Fibroblast of lung (primary cell): Measurements from ENCODE around the gene HINT3. TPM values are rescaled to one million over a fixed set of nuclear protein-coding genes. Genes with fewer than 3 reads are reported as not detected.
A peak's percentile ranks its signal among the peaks of the same experiment; 100 is the strongest.

Experiments
- DNase-seq, 2 donors: peaks; one replicate each; pipeline versions ENCODE4 v3.0.0 to v3.0.0-alpha.2; 2010; ENCODE audit warnings: low read depth in 2 of 2
- H2AFZ ChIP-seq: 2 replicates; pipeline ENCODE4 v1.5.1; 2012; ENCODE audit warnings: low read length, control low read depth, inconsistent platforms
- H3K27ac ChIP-seq: 2 replicates; pipeline ENCODE4 v1.5.1; 2011; ENCODE audit warnings: low read length, control low read depth; ENCODE audit not compliant: insufficient read depth
- H3K27me3 ChIP-seq: 2 replicates; pipeline ENCODE4 v1.5.1; 2011; ENCODE audit warnings: mild to moderate bottlenecking, low read length; ENCODE audit not compliant: control insufficient read depth, insufficient read depth
- H3K36me3 ChIP-seq: 2 replicates; pipeline ENCODE4 v1.5.1; 2011; ENCODE audit warnings: low read length; ENCODE audit not compliant: control insufficient read depth, insufficient read depth
- H3K4me1 ChIP-seq: 2 replicates; pipeline ENCODE4 v1.5.1; 2011; ENCODE audit warnings: low read length; ENCODE audit not compliant: control insufficient read depth, insufficient read depth; ENCODE audit errors: extremely low read depth
- H3K4me2 ChIP-seq: 2 replicates; pipeline ENCODE4 v1.5.1; 2011; ENCODE audit warnings: low read length, control low read depth; ENCODE audit not compliant: insufficient read depth; ENCODE audit errors: extremely low read depth
- H3K4me3 ChIP-seq, 4 experiments: fragments of 200-600 bp in 1 of 4; sonication (generic) in 1 of 4; replicated peaks in 1 of 4; 2 replicates each; pipeline ENCODE4 v1.5.1; 2011 to 2016; ENCODE audit warnings: low read length in 4 of 4, low read depth in 3 of 4, mild to moderate bottlenecking in 3 of 4, control low read depth in 2 of 4, inconsistent platforms in 1 of 4, mixed read lengths in 1 of 4; ENCODE audit not compliant: insufficient read depth in 1 of 4; ENCODE audit errors: control extremely low read depth in 1 of 4
- H3K79me2 ChIP-seq: 2 replicates; pipeline ENCODE4 v1.5.1; 2012; ENCODE audit warnings: mild to moderate bottlenecking, low read length, inconsistent platforms; ENCODE audit not compliant: control insufficient read depth, insufficient read depth
- H3K9ac ChIP-seq: 2 replicates; pipeline ENCODE4 v1.5.1; 2011; ENCODE audit warnings: mild to moderate bottlenecking, low read length, control low read depth; ENCODE audit not compliant: insufficient read depth
- H3K9me3 ChIP-seq: 2 replicates; pipeline ENCODE4 v1.5.1; 2012; ENCODE audit warnings: low read depth, low read length; ENCODE audit not compliant: control insufficient read depth, insufficient read depth
- H4K20me1 ChIP-seq: 2 replicates; pipeline ENCODE4 v1.5.1; 2011; ENCODE audit warnings: low read length; ENCODE audit not compliant: control insufficient read depth, insufficient read depth; ENCODE audit errors: extremely low read depth
- EZH2 ChIP-seq: IDR thresholded peaks from 2 replicates; pipeline ENCODE4 v1.5.1; 2012; ENCODE audit warnings: low read length, control low read depth, mild to moderate bottlenecking; ENCODE audit errors: missing control alignments
- polyA plus RNA-seq, 2 donors: library from polyadenylated mRNA; depleted of rRNA in 1 of 2; stranded (reverse) in 1 of 2; unstranded in 1 of 2; fragments of >200 nt; gene quantifications; 2 replicates each; pipeline ENCODE4 v1.2.1, GENCODE V29; 2011 to 2012; ENCODE audit warnings: missing spikeins in 1 of 2
- total RNA-seq: library from RNA; depleted of rRNA; stranded (reverse); fragments of >200 nt; gene quantifications from 2 replicates; pipeline ENCODE4 v1.2.1, GENCODE V29; 2014
- TF ChIP-seq, protein P1 (sequence below), 2 donors: IDR thresholded peaks in 1 of 2; conservative IDR thresholded peaks in 1 of 2; 1 replicate in 1 of 2; 2 replicates in 1 of 2; pipeline ENCODE4 v1.5.1; 2011 to 2012; ENCODE audit warnings: low read length in 2 of 2, control low read depth in 1 of 2, inconsistent platforms in 1 of 2, low read depth in 1 of 2, mild to moderate bottlenecking in 1 of 2

Gene HINT3
- total and polyA plus RNA-seq, 2 donors (not counting 1 experiment from before 2014, with no cell fraction given): 2.1 to 36.8 TPM

GRCh38 chr6:125918681-125919566 lies 37.6 kb upstream of the HINT3 start:
- Histone ChIP-seq H3K9ac (no peak overlapping the region), H3K27me3 (no peaks in the 10 kb centered on the region), H3K79me2 (no peaks in the 10 kb centered on the region), H3K9me3 (no peaks in the 10 kb centered on the region), H3K4me2 (no peak overlapping the region), H3K4me3 (peak overlapping the region in 2 of 4 experiments; percentile 9 to 18), H2AFZ (no peak overlapping the region), H3K36me3 (no peaks in the 10 kb centered on the region), H3K4me1 (peaks cover 3% of the 10 kb centered on the region), H4K20me1 (no peaks in the 10 kb centered on the region), H3K27ac (peak overlapping the region; percentile 51)
- TF ChIP-seq, protein P1, sequence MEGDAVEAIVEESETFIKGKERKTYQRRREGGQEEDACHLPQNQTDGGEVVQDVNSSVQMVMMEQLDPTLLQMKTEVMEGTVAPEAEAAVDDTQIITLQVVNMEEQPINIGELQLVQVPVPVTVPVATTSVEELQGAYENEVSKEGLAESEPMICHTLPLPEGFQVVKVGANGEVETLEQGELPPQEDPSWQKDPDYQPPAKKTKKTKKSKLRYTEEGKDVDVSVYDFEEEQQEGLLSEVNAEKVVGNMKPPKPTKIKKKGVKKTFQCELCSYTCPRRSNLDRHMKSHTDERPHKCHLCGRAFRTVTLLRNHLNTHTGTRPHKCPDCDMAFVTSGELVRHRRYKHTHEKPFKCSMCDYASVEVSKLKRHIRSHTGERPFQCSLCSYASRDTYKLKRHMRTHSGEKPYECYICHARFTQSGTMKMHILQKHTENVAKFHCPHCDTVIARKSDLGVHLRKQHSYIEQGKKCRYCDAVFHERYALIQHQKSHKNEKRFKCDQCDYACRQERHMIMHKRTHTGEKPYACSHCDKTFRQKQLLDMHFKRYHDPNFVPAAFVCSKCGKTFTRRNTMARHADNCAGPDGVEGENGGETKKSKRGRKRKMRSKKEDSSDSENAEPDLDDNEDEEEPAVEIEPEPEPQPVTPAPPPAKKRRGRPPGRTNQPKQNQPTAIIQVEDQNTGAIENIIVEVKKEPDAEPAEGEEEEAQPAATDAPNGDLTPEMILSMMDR (conservative IDR thresholded peaks at IDR 0.05 in 1 of 2, IDR thresholded peaks at IDR 0.05 in 1 of 2; ENCODE audit: low read depth in 1 of 2, low read length in 2 of 2): no peak
- TF ChIP-seq EZH2: no peak
- peak; percentile 81 to 82 for DNase-seq

DNA sequence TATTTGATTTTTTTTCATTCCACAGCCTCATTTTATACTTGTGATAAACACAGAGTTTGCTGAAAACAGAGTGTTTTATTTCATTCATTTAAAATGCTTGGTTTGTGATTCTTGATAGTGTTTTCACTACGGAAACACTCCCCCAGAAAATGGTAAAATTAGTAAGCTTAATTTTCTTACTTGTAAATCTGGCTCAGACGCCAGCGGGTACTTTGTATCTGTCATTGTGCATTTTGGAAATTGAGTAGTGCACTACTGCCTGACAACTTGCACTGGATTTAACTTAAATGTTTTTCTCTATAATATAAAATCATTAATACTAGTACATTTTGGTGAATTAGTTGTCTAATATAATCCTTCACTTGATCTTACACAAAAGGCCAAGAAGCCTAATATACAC lies 37.0 kb upstream of the HINT3 start:
- no peaks in the 10 kb centered on the region for H3K27me3 ChIP-seq
- no peaks in the 10 kb centered on the region for H4K20me1 ChIP-seq
- H3K79me2 ChIP-seq: no peaks in the 10 kb centered on the region
- no peak overlapping the region for H3K4me3 ChIP-seq
- H3K9ac ChIP-seq: no peak overlapping the region
- H3K4me1 ChIP-seq: peaks cover 3% of the 10 kb centered on the region
- no peak overlapping the region for H3K4me2 ChIP-seq
- TF ChIP-seq, protein P1 (conservative IDR thresholded peaks at IDR 0.05 in 1 of 2, IDR thresholded peaks at IDR 0.05 in 1 of 2; ENCODE audit: low read depth in 1 of 2, low read length in 2 of 2): no peak
- TF ChIP-seq EZH2: no peak
- H3K36me3 ChIP-seq: no peaks in the 10 kb centered on the region
- no peak overlapping the region for H2AFZ ChIP-seq
- peak overlapping the region; percentile 51 for H3K27ac ChIP-seq
- DNase-seq: no peak
- H3K9me3 ChIP-seq: no peaks in the 10 kb centered on the region

- no peak overlapping the region for H3K9ac ChIP-seq
- no peak overlapping the region for H3K4me2 ChIP-seq
- H2AFZ ChIP-seq: no peak overlapping the region
- H3K27ac ChIP-seq: no peak overlapping the region
- no peaks in the 10 kb centered on the region for H3K79me2 ChIP-seq
- H3K4me1 ChIP-seq: peaks cover 3% of the 10 kb centered on the region
- H3K27me3 ChIP-seq: no peaks in the 10 kb centered on the region
- H4K20me1 ChIP-seq: no peaks in the 10 kb centered on the region
- no peak overlapping the region for H3K4me3 ChIP-seq
- TF ChIP-seq, protein P1 (conservative IDR thresholded peaks at IDR 0.05 in 1 of 2, IDR thresholded peaks at IDR 0.05 in 1 of 2; ENCODE audit: low read depth in 1 of 2, low read length in 2 of 2): no peak
- no peak for TF ChIP-seq EZH2
- DNase-seq: no peak
- no peaks in the 10 kb centered on the region for H3K9me3 ChIP-seq
- no peaks in the 10 kb centered on the region for H3K36me3 ChIP-seq
Measured at GRCh38 chr6:125922322-125922860, 34.2 kb upstream of the HINT3 start.
